K562 (cell line): ENCODE results near the gene PPP1CB. TPM values are rescaled to one million over a fixed set of nuclear protein-coding genes. Genes with fewer than 3 reads are reported as not detected.

Experiments used
- ATAC-seq: fragments of 200-7000 bp; cut with Tn5 transposase; 3 replicates; pipeline ENCODE4 v1.9.1; 2020; ENCODE audit warnings: moderate library complexity
- BruUV-seq: library from RNA; stranded (reverse); fragments of 400-500 nt; replicated peaks from 2 replicates; lab custom pipeline; 2021; lab: Mats Ljungman, UMichigan
- CTCF ChIA-PET: fragments of 300-600 bp; formaldehyde crosslinking; extraction: SDS; loops from one replicate; lab custom pipeline; 2021; ENCODE audit warnings: low intra/inter-chr PET ratio; lab: Yijun Ruan, JAX
- POLR2A ChIA-PET: fragments of 300-600, 350-650 bp; sonication (Branson Sonifier 250); formaldehyde crosslinking; extraction: SDS; loops from one replicate; lab custom pipeline; 2021; ENCODE audit warnings: antibody characterized with exemption, inconsistent platforms; lab: Yijun Ruan, JAX
- DNase-seq, 4 experiments: peaks; one replicate each; pipeline versions ENCODE4 v3.0.0 to v3.0.0-alpha.2; 2011 to 2018; ENCODE audit warnings: low spot score in 3 of 4, mixed read lengths in 3 of 4; ENCODE audit errors: extremely low read depth in 1 of 4
- FAIRE-seq: peaks from 2 replicates; lab custom pipeline; 2011; peaks lifted over from hg19 to GRCh38; lab: Jason Lieb, UNC
- H2AFZ ChIP-seq: 2 replicates; pipeline ENCODE4 v1.6.0; 2011; ENCODE audit warnings: low read depth, low read length, control low read depth, inconsistent platforms
- H3K27ac ChIP-seq: fragments of 200-600 bp; 3 replicates; pipeline ENCODE4 v1.8.0; 2011; ENCODE audit warnings: low read depth, mild to moderate bottlenecking, control low read depth, inconsistent platforms, low read length, moderate library complexity, mixed read lengths; ENCODE audit errors: extremely low read depth
- H3K27me3 ChIP-seq, 2 experiments: fragments of 300-600 bp in 1 of 2; 2 replicates in 1 of 2; 3 replicates in 1 of 2; pipeline versions ENCODE4 v1.6.0 to v1.8.0; 2011; ENCODE audit warnings: inconsistent platforms in 2 of 2, low read length in 2 of 2, mild to moderate bottlenecking in 1 of 2, mixed read lengths in 1 of 2, moderate library complexity in 1 of 2; ENCODE audit not compliant: control insufficient read depth in 2 of 2, insufficient read depth in 2 of 2
- H3K36me3 ChIP-seq: fragments of 300-600 bp; 3 replicates; pipeline ENCODE4 v1.8.0; 2011; ENCODE audit warnings: mild to moderate bottlenecking, low read length, inconsistent platforms; ENCODE audit not compliant: control insufficient read depth, insufficient read depth
- H3K4me1 ChIP-seq, 2 experiments: fragments of 200-600 bp in 1 of 2; replicated peaks in 1 of 2; 2 replicates in 1 of 2; 3 replicates in 1 of 2; pipeline versions ENCODE4 v1.5.1 to v1.8.0; 2011; ENCODE audit warnings: inconsistent platforms in 2 of 2, low read length in 2 of 2, mild to moderate bottlenecking in 1 of 2, mixed read lengths in 1 of 2, moderate library complexity in 1 of 2; ENCODE audit not compliant: control insufficient read depth in 2 of 2, insufficient read depth in 2 of 2
- H3K4me2 ChIP-seq: 2 replicates; pipeline ENCODE4 v1.6.1; 2011; ENCODE audit warnings: low read length, control low read depth, inconsistent platforms, mixed read lengths; ENCODE audit not compliant: insufficient read depth
- H3K4me3 ChIP-seq: fragments of 200-600 bp; sonication (generic), shearing (Covaris generic); 2 replicates; pipeline ENCODE4 v1.5.1; 2016; ENCODE audit warnings: control low read depth, inconsistent platforms
- H3K79me2 ChIP-seq: fragments of 200-600 bp; 3 replicates; pipeline ENCODE4 v1.8.0; 2011; ENCODE audit warnings: low read length, inconsistent platforms; ENCODE audit not compliant: control insufficient read depth, insufficient read depth
- H3K9ac ChIP-seq, 2 experiments: 2 replicates each; pipeline versions ENCODE4 v1.6.0 to v1.6.1; 2011; ENCODE audit warnings: low read depth in 2 of 2, low read length in 2 of 2, control low read depth in 1 of 2, inconsistent platforms in 1 of 2, mild to moderate bottlenecking in 1 of 2, mixed read lengths in 1 of 2; ENCODE audit not compliant: insufficient read depth in 1 of 2
- H3K9me1 ChIP-seq: one replicate; pipeline ENCODE4 v1.6.0; 2011; ENCODE audit warnings: inconsistent platforms, mild to moderate bottlenecking, low read length, moderate library complexity; ENCODE audit not compliant: control insufficient read depth, insufficient read depth
- H3K9me3 ChIP-seq: replicated peaks from 2 replicates; pipeline ENCODE4 v1.5.1; 2011; ENCODE audit warnings: low read depth, low read length, inconsistent platforms; ENCODE audit not compliant: control insufficient read depth, insufficient read depth
- H4K20me1 ChIP-seq: replicated peaks from 2 replicates; pipeline ENCODE4 v1.6.1; 2011; ENCODE audit warnings: low read length, inconsistent platforms, mixed read lengths; ENCODE audit not compliant: control insufficient read depth, insufficient read depth
- ERF ChIP-seq: fragments of 450-650 bp; formaldehyde crosslinking; IDR thresholded peaks from 2 replicates; pipeline ENCODE4 v1.4.0; 2020; ENCODE audit warnings: mild to moderate bottlenecking, mixed read lengths
- MEF2D ChIP-seq: conservative IDR thresholded peaks from 2 replicates; pipeline ENCODE4 v1.6.1; 2016; ENCODE audit warnings: low read depth, missing genetic modification characterization, missing compliant biosample characterization
- NFE2 ChIP-seq: IDR thresholded peaks from 2 replicates; pipeline ENCODE4 v1.6.1; 2014; ENCODE audit warnings: antibody characterized with exemption, low read depth
- NFIC ChIP-seq: fragments of 450-650 bp; IDR thresholded peaks from 2 replicates; pipeline ENCODE4 v1.6.1; 2017; ENCODE audit warnings: mild to moderate bottlenecking, inconsistent platforms
- SAP30 ChIP-seq: fragments of 200-600 bp; sonication (generic); IDR thresholded peaks from 2 replicates; pipeline ENCODE4 v1.6.1; 2012; ENCODE audit warnings: borderline replicate concordance, low read depth, mild to moderate bottlenecking, moderate library complexity, low read length, control low read depth, inconsistent platforms; ENCODE audit not compliant: insufficient read depth, poor library complexity, severe bottlenecking
- SIX5 ChIP-seq, 2 experiments: IDR thresholded peaks; 2 replicates each; pipeline ENCODE4 v1.6.1; 2011; ENCODE audit warnings: low read length in 2 of 2, borderline replicate concordance in 1 of 2, low read depth in 1 of 2, mild to moderate bottlenecking in 1 of 2, moderate library complexity in 1 of 2; ENCODE audit not compliant: insufficient read depth in 1 of 2
- ZNF146 ChIP-seq: IDR thresholded peaks from one replicate; pipeline ENCODE4 v1.6.1; 2018; ENCODE audit warnings: missing compliant biosample characterization; ENCODE audit not compliant: unreplicated experiment
- WGBS: fragments of 100-300 bp; shearing (Covaris generic); methylation state at CpG from one replicate; pipeline ENCODE4 v1.1.6; 2016; ENCODE audit warnings: low coverage, mixed read lengths; ENCODE audit not compliant: insufficient coverage; ENCODE audit errors: missing lambda C conversion rate; 5-methylcytosine and 5-hydroxymethylcytosine counted together
- in situ Hi-C: fragments of 300-500 bp; cut with MboI; formaldehyde crosslinking; loops from 4 replicates; pipeline ENCODE4 v1.15.0; 2018; ENCODE audit warnings: inconsistent platforms, mixed read lengths
- intact Hi-C: fragments of 100-400 bp; cut with micrococcal nuclease; formaldehyde crosslinking; loops from 2 replicates; pipeline ENCODE4 v1.14.2; 2022
- polyA plus RNA-seq, 8 experiments: library from polyadenylated mRNA; depleted of rRNA in 4 of 8; stranded (reverse) in 5 of 8; unstranded in 3 of 8; fragments of >200 nt; fragmentation: Nextera tagmentation in 2 of 8; fragmentation: Illumina TruSeq in 1 of 8; extraction: Ambion mirVana in 2 of 8; extraction: Trizol in 1 of 8; gene quantifications; 2 replicates each; pipeline versions ENCODE4 v1.2.1 to v1.2.3, GENCODE V29; 2011 to 2014; ENCODE audit warnings: inconsistent platforms in 1 of 8, missing spikeins in 1 of 8
- total RNA-seq, 7 experiments: library from RNA; depleted of rRNA in 6 of 7; stranded (reverse); fragments of >200 nt in 6 of 7; fragmentation: Illumina TruSeq in 2 of 7; extraction: Trizol in 2 of 7; gene quantifications; 2 replicates each; pipeline versions ENCODE4 v1.2.1 to v1.2.3, GENCODE V29; 2011 to 2021; ENCODE audit warnings: low replicate concordance in 1 of 7
- TF ChIP-seq, protein P1 (sequence below): fragments of 450-650 bp; IDR thresholded peaks from 2 replicates; pipeline ENCODE4 v1.6.1; 2016; ENCODE audit warnings: low read depth

The PPP1CB gene
- total and polyA plus RNA-seq, 9 of the 15 experiments (the other 6 are each of a cell fraction or from before 2014, with no cell fraction given) = 25.6 to 118 (median 58.9) TPM

GRCh38 chr2:28750316-28751251, 1.0 kb upstream of the PPP1CB start (continued):
- TF ChIP-seq NFE2 (peak; percentile 26; the same call in 1 of the 2 replicates), MEF2D (tag) (no peak)

DNA sequence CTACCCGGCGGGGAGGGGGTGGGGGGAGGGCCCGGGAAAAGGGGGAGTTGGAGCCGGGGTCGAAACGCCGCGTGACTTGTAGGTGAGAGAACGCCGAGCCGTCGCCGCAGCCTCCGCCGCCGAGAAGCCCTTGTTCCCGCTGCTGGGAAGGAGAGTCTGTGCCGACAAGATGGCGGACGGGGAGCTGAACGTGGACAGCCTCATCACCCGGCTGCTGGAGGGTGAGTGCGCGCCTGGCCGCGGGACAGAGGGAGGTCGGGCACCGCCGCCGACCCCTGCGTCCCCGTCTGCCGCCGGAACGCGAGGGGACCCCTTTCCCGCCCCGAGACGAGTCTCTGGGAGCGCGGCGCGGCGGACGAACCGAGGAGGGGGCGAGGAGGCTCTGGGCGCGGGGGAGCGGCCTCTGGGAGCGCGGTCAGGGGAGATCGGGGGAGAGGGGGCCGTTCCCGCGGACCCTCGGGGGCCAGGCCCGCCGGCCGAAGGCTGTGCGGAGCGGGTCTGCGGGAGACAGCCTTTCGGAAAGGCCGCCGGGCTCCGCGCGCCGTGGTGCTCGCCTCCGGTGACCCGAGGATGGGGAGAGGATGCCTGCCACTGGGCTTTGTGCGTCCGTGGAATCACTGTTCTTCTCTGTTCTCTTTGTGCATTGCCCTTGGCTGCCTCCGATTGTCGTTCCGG, 463 bp downstream of the PPP1CB start:
- H3K9me3 ChIP-seq = no peaks in the 10 kb centered on the region
- peak overlapping the region; percentile 93 for H3K27ac ChIP-seq
- peak overlapping the region; percentile 82 to 99 for H3K9ac ChIP-seq
- ChIA-PET POLR2A (interaction anchor here (0.5 to 2.0 kb wide), 18 partner anchors 10 to 1441 kb away, joined by 3 to 10 read pairs (median 4); partner anchors contain the start of gene WDR43), CTCF (interaction anchor here (1.9 to 4.3 kb wide), 3 partner anchors 130 to 185 kb away, joined by 7 to 48 read pairs (median 18); no protein-coding TSS in a partner anchor)
- H4K20me1 ChIP-seq = peaks cover 8% of the 10 kb centered on the region; the same call in 1 of the 2 replicates
- H3K4me2 ChIP-seq = peak overlapping the region; percentile 84
- H3K4me3 ChIP-seq = peak overlapping the region; percentile 90
- H3K9me1 ChIP-seq = no peaks in the 10 kb centered on the region
- DNase-seq (peak in 3 of 4 experiments; percentile 35 to 58 (median 41)), FAIRE-seq (no peak), ATAC-seq (peak; percentile 60)
- no TSS peak for BruUV-seq
- intact Hi-C loops (loop anchor here (5.0 kb wide), 1 partner anchor 70 kb away; no protein-coding TSS in a partner anchor), in situ Hi-C loops (loop anchor here (25.0 kb wide), 1 partner anchor 165 kb away; no protein-coding TSS in a partner anchor)
- H3K79me2 ChIP-seq = peaks cover 61% of the 10 kb centered on the region
- no peaks in the 10 kb centered on the region for H3K27me3 ChIP-seq
- H3K4me1 ChIP-seq = peaks cover 3 to 27% of the 10 kb centered on the region in 2 experiments
- H3K36me3 ChIP-seq = no peaks in the 10 kb centered on the region
- WGBS = under 1% methylated on average over 28 of the region's 78 CpGs
- peak overlapping the region; percentile 85 for H2AFZ ChIP-seq
- TF ChIP-seq SIX5 (IDR thresholded peaks at IDR 0.05; ENCODE audit: borderline replicate concordance in 1 of 2, insufficient read depth in 1 of 2, low read depth in 1 of 2, low read length in 2 of 2) (no peak), ZNF146 (CRISPR knock-in tag) (no peak), NFIC (no peak), SAP30 (no peak), ERF (CRISPR knock-in tag) (no peak)
- TF ChIP-seq, protein P1, sequence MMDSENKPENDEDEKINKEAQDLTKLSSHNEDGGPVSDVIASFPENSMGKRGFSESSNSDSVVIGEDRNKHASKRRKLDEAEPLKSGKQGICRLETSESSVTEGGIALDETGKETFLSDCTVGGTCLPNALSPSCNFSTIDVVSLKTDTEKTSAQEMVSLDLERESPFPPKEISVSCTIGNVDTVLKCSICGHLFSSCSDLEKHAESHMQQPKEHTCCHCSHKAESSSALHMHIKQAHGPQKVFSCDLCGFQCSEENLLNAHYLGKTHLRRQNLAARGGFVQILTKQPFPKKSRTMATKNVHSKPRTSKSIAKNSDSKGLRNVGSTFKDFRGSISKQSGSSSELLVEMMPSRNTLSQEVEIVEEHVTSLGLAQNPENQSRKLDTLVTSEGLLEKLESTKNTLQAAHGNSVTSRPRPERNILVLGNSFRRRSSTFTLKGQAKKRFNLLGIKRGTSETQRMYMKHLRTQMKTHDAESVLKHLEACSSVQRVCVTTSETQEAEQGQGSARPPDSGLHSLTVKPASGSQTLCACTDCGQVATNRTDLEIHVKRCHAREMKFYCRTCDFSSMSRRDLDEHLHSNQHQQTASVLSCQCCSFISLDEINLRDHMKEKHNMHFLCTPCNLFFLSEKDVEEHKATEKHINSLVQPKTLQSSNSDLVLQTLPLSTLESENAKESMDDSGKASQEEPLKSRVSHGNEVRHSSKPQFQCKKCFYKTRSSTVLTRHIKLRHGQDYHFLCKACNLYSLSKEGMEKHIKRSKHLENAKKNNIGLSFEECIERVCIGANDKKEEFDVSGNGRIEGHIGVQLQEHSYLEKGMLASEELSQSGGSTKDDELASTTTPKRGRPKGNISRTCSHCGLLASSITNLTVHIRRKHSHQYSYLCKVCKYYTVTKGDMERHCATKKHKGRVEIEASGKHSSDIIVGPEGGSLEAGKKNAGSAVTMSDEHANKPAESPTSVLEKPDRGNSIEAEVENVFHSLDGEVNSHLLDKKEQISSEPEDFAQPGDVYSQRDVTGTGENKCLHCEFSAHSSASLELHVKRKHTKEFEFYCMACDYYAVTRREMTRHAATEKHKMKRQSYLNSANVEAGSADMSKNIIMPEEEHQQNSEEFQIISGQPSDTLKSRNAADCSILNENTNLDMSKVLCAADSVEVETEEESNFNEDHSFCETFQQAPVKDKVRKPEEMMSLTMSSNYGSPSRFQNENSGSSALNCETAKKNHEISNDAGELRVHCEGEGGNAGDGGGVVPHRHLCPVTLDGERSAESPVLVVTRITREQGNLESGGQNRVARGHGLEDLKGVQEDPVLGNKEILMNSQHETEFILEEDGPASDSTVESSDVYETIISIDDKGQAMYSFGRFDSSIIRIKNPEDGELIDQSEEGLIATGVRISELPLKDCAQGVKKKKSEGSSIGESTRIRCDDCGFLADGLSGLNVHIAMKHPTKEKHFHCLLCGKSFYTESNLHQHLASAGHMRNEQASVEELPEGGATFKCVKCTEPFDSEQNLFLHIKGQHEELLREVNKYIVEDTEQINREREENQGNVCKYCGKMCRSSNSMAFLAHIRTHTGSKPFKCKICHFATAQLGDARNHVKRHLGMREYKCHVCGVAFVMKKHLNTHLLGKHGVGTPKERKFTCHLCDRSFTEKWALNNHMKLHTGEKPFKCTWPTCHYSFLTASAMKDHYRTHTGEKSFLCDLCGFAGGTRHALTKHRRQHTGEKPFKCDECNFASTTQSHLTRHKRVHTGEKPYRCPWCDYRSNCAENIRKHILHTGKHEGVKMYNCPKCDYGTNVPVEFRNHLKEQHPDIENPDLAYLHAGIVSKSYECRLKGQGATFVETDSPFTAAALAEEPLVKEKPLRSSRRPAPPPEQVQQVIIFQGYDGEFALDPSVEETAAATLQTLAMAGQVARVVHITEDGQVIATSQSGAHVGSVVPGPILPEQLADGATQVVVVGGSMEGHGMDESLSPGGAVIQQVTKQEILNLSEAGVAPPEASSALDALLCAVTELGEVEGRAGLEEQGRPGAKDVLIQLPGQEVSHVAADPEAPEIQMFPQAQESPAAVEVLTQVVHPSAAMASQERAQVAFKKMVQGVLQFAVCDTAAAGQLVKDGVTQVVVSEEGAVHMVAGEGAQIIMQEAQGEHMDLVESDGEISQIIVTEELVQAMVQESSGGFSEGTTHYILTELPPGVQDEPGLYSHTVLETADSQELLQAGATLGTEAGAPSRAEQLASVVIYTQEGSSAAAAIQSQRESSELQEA = no peak
